ENCODE measurements around the gene MROH8.

DNA sequence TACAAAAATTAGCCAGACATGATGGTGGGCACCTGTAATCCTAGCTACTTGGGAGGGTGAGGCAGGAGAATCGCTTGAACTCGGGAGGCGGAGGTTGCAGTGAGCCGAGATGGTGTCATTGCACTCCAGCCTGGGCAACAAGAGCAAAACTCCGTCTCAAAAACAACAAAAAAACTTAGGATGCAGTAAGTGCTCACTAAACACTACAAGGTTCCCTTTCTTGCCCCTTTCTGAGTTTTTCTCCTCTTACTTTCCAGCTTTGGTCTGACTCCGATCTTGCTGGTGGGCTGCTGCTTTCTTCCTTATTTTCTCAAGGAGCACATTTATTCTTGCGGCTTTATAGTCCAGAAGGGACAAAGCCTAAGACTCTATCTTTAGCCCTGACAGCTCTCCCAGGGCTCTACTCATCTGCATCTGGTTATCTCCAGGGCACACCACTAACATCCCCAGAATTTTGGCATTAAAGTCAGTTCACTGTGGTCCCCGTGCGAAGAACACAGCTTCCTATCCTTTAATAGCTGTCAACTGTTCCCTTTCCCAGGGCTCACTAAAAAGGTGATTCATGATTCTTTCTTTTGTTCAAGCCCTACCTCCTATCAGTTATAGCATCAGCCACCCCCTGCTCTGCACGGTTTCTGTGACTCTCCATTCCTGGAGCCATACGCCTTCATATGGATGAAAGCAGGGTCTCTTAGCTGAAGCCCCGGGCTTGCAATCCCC is 17.4 kb downstream of the MROH8 start:
- TF ChIP-seq CTCF (IDR thresholded peaks at IDR 0.05; ENCODE audit: borderline replicate concordance, extremely low read depth, low read length, poor library complexity, severe bottlenecking) = no peak
- no peak for TF ChIP-seq EZH2 (IDR thresholded peaks at IDR 0.05; ENCODE audit: borderline replicate concordance, low read depth, low read length, severe bottlenecking)

All from DND-41 (cell line).